Measurements from ENCODE around the gene TRMT1. TPM values are rescaled to one million over a fixed set of nuclear protein-coding genes. Genes with fewer than 3 reads are reported as not detected.

TRMT1 gene
- total RNA-seq, 4 donors from 2014 or later = 35.1 to 46.2 (median 40.6) TPM

GRCh38 chr19:13152974-13153568, 36.5 kb upstream of the TRMT1 start:
- no CpG with 5 or more reads among the region's 59 CpGs for WGBS
- Histone ChIP-seq H3K4me1 (peaks cover 36% of the 10 kb centered on the region), H3K27ac (peak overlapping the region; percentile 97), H3K9me3 (no peaks in the 10 kb centered on the region), H3K36me3 (no peaks in the 10 kb centered on the region), H3K4me3 (peak overlapping the region; percentile 79), H3K27me3 (no peaks in the 10 kb centered on the region)
- peak; percentile 97 to 99 for DNase-seq (ENCODE audit: low spot score in 2 of 2)
- TF ChIP-seq POLR2AphosphoS5 (IDR thresholded peaks at IDR 0.05) (peak; percentile 98 to 100 (median 99)), POLR2A (IDR thresholded peaks at IDR 0.05) (peak; percentile 99 to 100), CTCF (IDR thresholded peaks at IDR 0.05) (no peak), EP300 (IDR thresholded peaks at IDR 0.05) (no peak)

GRCh38 chr19:13152356-13152973, 35.9 kb upstream of the TRMT1 start:
- whole genome bisulfite sequencing = 2% methylated on average over 17 of the region's 25 CpGs
- Histone ChIP-seq H3K4me1 (peaks cover 36% of the 10 kb centered on the region), H3K27me3 (no peaks in the 10 kb centered on the region), H3K4me3 (peak overlapping the region; percentile 79), H3K27ac (peak overlapping the region; percentile 97), H3K36me3 (no peaks in the 10 kb centered on the region), H3K9me3 (no peaks in the 10 kb centered on the region)
- TF ChIP-seq CTCF (IDR thresholded peaks at IDR 0.05) (no peak), POLR2AphosphoS5 (IDR thresholded peaks at IDR 0.05) (no peak), POLR2A (IDR thresholded peaks at IDR 0.05) (no peak), EP300 (IDR thresholded peaks at IDR 0.05) (no peak)
- no peak for DNase-seq (ENCODE audit: low spot score in 2 of 2)

- H3K4me1 ChIP-seq = peaks cover 40% of the 10 kb centered on the region
- H3K4me3 ChIP-seq = peak overlapping the region; percentile 79
- peak overlapping the region; percentile 97 for H3K27ac ChIP-seq
- peak; percentile 99 for DNase-seq (ENCODE audit: low spot score in 2 of 2)
- under 1% methylated on average over 50 of the region's 71 CpGs for WGBS
- no peaks in the 10 kb centered on the region for H3K9me3 ChIP-seq
- TF ChIP-seq CTCF (IDR thresholded peaks at IDR 0.05) (no peak), EP300 (IDR thresholded peaks at IDR 0.05) (no peak), POLR2A (IDR thresholded peaks at IDR 0.05) (peak; percentile 67 to 86), POLR2AphosphoS5 (IDR thresholded peaks at IDR 0.05) (peak in 1 of 3 donors; percentile 61)
- no peaks in the 10 kb centered on the region for H3K36me3 ChIP-seq
- no peaks in the 10 kb centered on the region for H3K27me3 ChIP-seq
These were observed 35.2 kb upstream of the TRMT1 start for GRCh38 chr19:13151605-13152355.

GRCh38 chr19:13150931-13151604, 34.5 kb upstream of the TRMT1 start:
- no peak for TF ChIP-seq EP300 (IDR thresholded peaks at IDR 0.05)
- DNase-seq (ENCODE audit: low spot score in 2 of 2) = peak in 1 of 2 donors; percentile 83
- whole genome bisulfite sequencing = 0% methylated on average over 31 of the region's 34 CpGs
- Histone ChIP-seq H3K4me3 (peak overlapping the region; percentile 79), H3K9me3 (no peaks in the 10 kb centered on the region), H3K36me3 (no peaks in the 10 kb centered on the region), H3K4me1 (peaks cover 35% of the 10 kb centered on the region), H3K27me3 (no peaks in the 10 kb centered on the region), H3K27ac (peak overlapping the region; percentile 97)

- DNase-seq (ENCODE audit: low spot score in 2 of 2) = peak; percentile 98 to 99
- no peaks in the 10 kb centered on the region for H3K27me3 ChIP-seq
- peak within 1 kb of the TSS; percentile 97 for H3K27ac ChIP-seq
- H3K36me3 ChIP-seq = peaks cover 3% of the 10 kb centered on the region
- peaks cover 28% of the 10 kb centered on the region for H3K4me1 ChIP-seq
- WGBS = 0% methylated on average over 10 of the region's 51 CpGs
- no peaks in the 10 kb centered on the region for H3K9me3 ChIP-seq
- peak within 1 kb of the TSS; percentile 79 for H3K4me3 ChIP-seq
- TF ChIP-seq CTCF (IDR thresholded peaks at IDR 0.05) (peak; percentile 24 to 63), POLR2A (IDR thresholded peaks at IDR 0.05) (peak in 1 of 2 donors; percentile 72), POLR2AphosphoS5 (IDR thresholded peaks at IDR 0.05) (peak; percentile 90 to 95 (median 91)), EP300 (IDR thresholded peaks at IDR 0.05) (no peak)
These were observed 33.8 kb upstream of the TRMT1 start, which contains the start of the genes IER2 and STX10 for GRCh38 chr19:13150187-13150930. TSS of gene IER2 (plus strand) at chr19:13150411. CDS start at chr19:13153187, 2,776 bp downstream. TSS of gene STX10 (minus strand) at chr19:13150375. CDS start at chr19:13150173, 202 bp downstream.
